Endothelial cell of umbilical vein (primary cell): Measurements from ENCODE around the gene ADGB. TPM values are rescaled to one million over a fixed set of nuclear protein-coding genes. Genes with fewer than 3 reads are reported as not detected.

Experiments
- BruUV-seq: library from RNA; stranded (reverse); fragments of 400-500 nt; replicated peaks from 2 replicates; lab custom pipeline; 2021; lab: Mats Ljungman, UMichigan
- CTCF ChIA-PET: fragments of 300-600, 350-600 bp; sonication (Branson Sonifier 250); formaldehyde crosslinking; loops from one replicate; lab custom pipeline; 2021; ENCODE audit warnings: antibody characterized with exemption, inconsistent platforms; lab: Charles Lee
- POLR2A ChIA-PET: fragments of 300-600, 350-600 bp; sonication (Branson Sonifier 250); formaldehyde crosslinking; loops from one replicate; lab custom pipeline; 2021; ENCODE audit warnings: antibody characterized with exemption, inconsistent platforms; lab: Charles Lee
- DNase-seq: peaks from one replicate; pipeline ENCODE4 v3.0.0-alpha.2; 2011; ENCODE audit warnings: low read depth, low spot score
- FAIRE-seq: peaks from 2 replicates; lab custom pipeline; 2011; peaks lifted over from hg19 to GRCh38; lab: Jason Lieb, UNC
- H2AFZ ChIP-seq: 2 replicates; pipeline ENCODE4 v1.6.0; 2012; ENCODE audit warnings: low read depth, low read length, control low read depth, inconsistent platforms
- H3K27ac ChIP-seq: 2 replicates; pipeline ENCODE4 v1.5.1; 2011; ENCODE audit warnings: low read depth, mild to moderate bottlenecking, control low read depth, low read length, moderate library complexity; ENCODE audit not compliant: insufficient read depth
- H3K27me3 ChIP-seq, 2 experiments: 2 replicates each; pipeline versions ENCODE4 v1.6.0 to v1.6.1; 2011; ENCODE audit warnings: low read length in 2 of 2, mixed read lengths in 1 of 2; ENCODE audit not compliant: control insufficient read depth in 2 of 2, insufficient read depth in 2 of 2
- H3K36me3 ChIP-seq, 2 experiments: 2 replicates in 1 of 2; 3 replicates in 1 of 2; pipeline ENCODE4 v1.5.1; 2011; ENCODE audit warnings: low read length in 2 of 2, mild to moderate bottlenecking in 1 of 2, moderate library complexity in 1 of 2; ENCODE audit not compliant: control insufficient read depth in 2 of 2, insufficient read depth in 2 of 2; ENCODE audit errors: extremely low read depth in 1 of 2
- H3K4me1 ChIP-seq: 3 replicates; pipeline ENCODE4 v1.5.1; 2011; ENCODE audit warnings: mild to moderate bottlenecking, low read length; ENCODE audit not compliant: control insufficient read depth, insufficient read depth; ENCODE audit errors: extremely low read depth
- H3K4me2 ChIP-seq: 2 replicates; pipeline ENCODE4 v1.6.1; 2011; ENCODE audit warnings: low read length, control low read depth, mixed read lengths; ENCODE audit not compliant: insufficient read depth
- H3K4me3 ChIP-seq, 3 experiments: fragments of 200-600 bp in 1 of 3; sonication (generic), shearing (Covaris generic) in 1 of 3; replicated peaks in 1 of 3; 2 replicates each; pipeline ENCODE4 v1.5.1; 2011 to 2016; ENCODE audit warnings: control low read depth in 3 of 3, low read length in 3 of 3, mild to moderate bottlenecking in 2 of 3, inconsistent platforms in 1 of 3, low read depth in 1 of 3, moderate library complexity in 1 of 3; ENCODE audit not compliant: insufficient read depth in 1 of 3
- H3K79me2 ChIP-seq: 2 replicates; pipeline ENCODE4 v1.6.0; 2012; ENCODE audit warnings: low read length, inconsistent platforms; ENCODE audit not compliant: control insufficient read depth, insufficient read depth
- H3K9ac ChIP-seq: replicated peaks from 2 replicates; pipeline ENCODE3; 2011; ENCODE audit warnings: low read length, control low read depth; ENCODE audit not compliant: insufficient read depth; ENCODE audit errors: extremely low read depth
- H3K9me1 ChIP-seq: replicated peaks from 3 replicates; pipeline ENCODE4 v1.6.0; 2011; ENCODE audit warnings: mild to moderate bottlenecking, low read length; ENCODE audit not compliant: control insufficient read depth, insufficient read depth; ENCODE audit errors: extremely low read depth
- H3K9me3 ChIP-seq: replicated peaks from 2 replicates; pipeline ENCODE4 v1.5.1; 2012; ENCODE audit warnings: low read length, inconsistent platforms; ENCODE audit not compliant: control insufficient read depth, insufficient read depth
- H4K20me1 ChIP-seq: replicated peaks from 2 replicates; pipeline ENCODE3; 2011; ENCODE audit warnings: mild to moderate bottlenecking, low read length; ENCODE audit not compliant: control insufficient read depth, insufficient read depth; ENCODE audit errors: extremely low read depth
- CTCF ChIP-seq, 2 donors: IDR thresholded peaks; 1 replicate in 1 of 2; 2 replicates in 1 of 2; pipeline ENCODE4 v1.5.1; 2011; ENCODE audit warnings: low read length in 2 of 2, mild to moderate bottlenecking in 2 of 2, moderate library complexity in 2 of 2, control low read depth in 1 of 2, inconsistent platforms in 1 of 2, low read depth in 1 of 2; ENCODE audit not compliant: insufficient read depth in 1 of 2; ENCODE audit errors: extremely low read depth in 1 of 2
- EZH2 ChIP-seq: IDR thresholded peaks from 2 replicates; pipeline ENCODE4 v1.6.1; 2012; ENCODE audit warnings: borderline replicate concordance, low read depth, mild to moderate bottlenecking, moderate library complexity, low read length, inconsistent platforms; ENCODE audit not compliant: severe bottlenecking
- FOS ChIP-seq: IDR thresholded peaks from 2 replicates; pipeline ENCODE4 v1.6.1; 2011; ENCODE audit warnings: mild to moderate bottlenecking, low read length, moderate library complexity, borderline replicate concordance; ENCODE audit not compliant: insufficient read depth
- GATA2 ChIP-seq: IDR thresholded peaks from 2 replicates; pipeline ENCODE4 v1.7.0; 2011; ENCODE audit warnings: low read depth, mild to moderate bottlenecking, moderate library complexity, mixed read lengths, low read length; ENCODE audit not compliant: insufficient read length, insufficient read depth
- JUN ChIP-seq: IDR thresholded peaks from 2 replicates; pipeline ENCODE4 v1.6.1; 2011; ENCODE audit warnings: borderline replicate concordance, low read depth; ENCODE audit not compliant: insufficient read length, insufficient read depth
- MAX ChIP-seq: IDR thresholded peaks from 2 replicates; pipeline ENCODE4 v1.6.1; 2011; ENCODE audit not compliant: insufficient read depth, insufficient read length
- MYC ChIP-seq: IDR thresholded peaks from one replicate; pipeline ENCODE4 v1.6.1; 2011; ENCODE audit warnings: mild to moderate bottlenecking, low read depth, low read length
- POLR2A ChIP-seq: IDR thresholded peaks from 2 replicates; pipeline ENCODE4 v1.6.1; 2012; ENCODE audit warnings: low read depth, mild to moderate bottlenecking, control low read depth, low read length
- POLR2AphosphoS5 ChIP-seq: IDR thresholded peaks from 2 replicates; pipeline ENCODE4 v1.6.1; 2012; ENCODE audit warnings: low read depth, mild to moderate bottlenecking, control low read depth, low read length, moderate library complexity; ENCODE audit not compliant: insufficient read depth
- dilution Hi-C: fragments of 300-500 bp; cut with MboI; formaldehyde crosslinking; loops from one replicate; pipeline ENCODE4 v1.15.0; 2019; ENCODE audit warnings: low sequenced_read_pairs; ENCODE audit not compliant: extremely low pct_ligation_motif_present
- intact Hi-C: fragments of 100-400 bp; cut with micrococcal nuclease; formaldehyde crosslinking; loops from one replicate; pipeline ENCODE4 v1.10.0; 2022
- polyA plus RNA-seq, 4 experiments: library from polyadenylated mRNA; depleted of rRNA in 3 of 4; stranded (reverse) in 3 of 4; unstranded in 1 of 4; fragments of >200 nt; gene quantifications; 2 replicates each; pipeline versions ENCODE4 v1.2.1 to v1.2.3, GENCODE V29; 2011 to 2012; ENCODE audit warnings: missing spikeins in 1 of 4
- total RNA-seq: library from RNA; stranded (reverse); gene quantifications from 2 replicates; pipeline ENCODE4 v1.2.3, GENCODE V29; 2021

ADGB gene
- total and polyA plus RNA-seq, 2 donors (not counting 3 experiments of a cell fraction or from before 2014, with no cell fraction given), result not detected

GRCh38 chr6:146666909-146667308, 68.1 kb downstream of the ADGB start:
- POLR2A ChIA-PET, result no interaction called here
- BruUV-seq, result no TSS peak
- CTCF ChIA-PET, result interaction anchor here (2.0 kb wide), 1 partner anchor 10 kb away, joined by 5 read pairs; no protein-coding TSS in a partner anchor
- DNase-seq, result no peak
- Histone ChIP-seq H3K4me3 (no peak overlapping the region), H2AFZ (no peak overlapping the region), H3K27ac (no peak overlapping the region), H3K27me3 (no peaks in the 10 kb centered on the region), H3K36me3 (no peaks in the 10 kb centered on the region), H3K9ac (no peak overlapping the region), H3K79me2 (no peaks in the 10 kb centered on the region), H3K9me3 (no peaks in the 10 kb centered on the region), H3K4me1 (no peaks in the 10 kb centered on the region), H3K4me2 (no peak overlapping the region), H4K20me1 (no peaks in the 10 kb centered on the region), H3K9me1 (no peaks in the 10 kb centered on the region)
- no peak for FAIRE-seq
- TF ChIP-seq GATA2, result no peak
- no peak for TF ChIP-seq POLR2A
- TF ChIP-seq POLR2AphosphoS5, result no peak
- TF ChIP-seq FOS, result no peak
- no peak for TF ChIP-seq EZH2
- TF ChIP-seq MYC, result no peak
- no peak for TF ChIP-seq MAX
- TF ChIP-seq CTCF (IDR thresholded peaks at IDR 0.05; ENCODE audit: extremely low read depth in 1 of 2, insufficient read depth in 1 of 2, low read depth in 1 of 2, low read length in 2 of 2), result no peak
- no peak for TF ChIP-seq JUN
- dilution Hi-C loops (no loop called here), intact Hi-C loops (no loop called here)
